ENCODE measurements around the gene DUS4L.

Gene DUS4L

GRCh38 chr7:107538001-107538400, 25.8 kb upstream of the DUS4L start:
- Histone ChIP-seq H3K79me2 (ENCODE audit: low read length) (no peaks in the 10 kb centered on the region), H3K4me1 (ENCODE audit: low read length) (no peaks in the 10 kb centered on the region), H3K4me2 (ENCODE audit: low read depth, low read length) (no peak overlapping the region), H4K20me1 (ENCODE audit: insufficient read depth, low read length) (no peaks in the 10 kb centered on the region), H3K9me2 (replicated peaks; ENCODE audit: insufficient read depth, low read length) (no peaks in the 10 kb centered on the region), H3K9me3 (replicated peaks; ENCODE audit: insufficient read depth, low read length) (no peaks in the 10 kb centered on the region), H3F3A (ENCODE audit: insufficient read depth, low read length) (no peaks in the 10 kb centered on the region), H3K4me3 (ENCODE audit: low read length) (no peak overlapping the region), H3K9ac (ENCODE audit: low read length) (no peak overlapping the region), H3K27ac (ENCODE audit: low read length) (no peak overlapping the region), H3K27me3 (replicated peaks; ENCODE audit: insufficient read depth, low read length) (no peaks in the 10 kb centered on the region), H3K36me3 (replicated peaks; ENCODE audit: insufficient read depth, low read length) (peaks cover 4% of the 10 kb centered on the region; the same call in 1 of the 2 replicates), H2AFZ (ENCODE audit: low read length) (no peak overlapping the region)
- no peak for DNase-seq
- TF ChIP-seq CTCF (IDR thresholded peaks at IDR 0.05; ENCODE audit: low read length) (no peak), EZH2phosphoT487 (IDR thresholded peaks at IDR 0.05; ENCODE audit: low read length) (no peak), EZH2 (optimal IDR thresholded peaks at IDR 0.05; ENCODE audit: low read depth, low read length) (no peak)

- Histone ChIP-seq H3K4me1 (ENCODE audit: low read length) (no peaks in the 10 kb centered on the region), H3F3A (ENCODE audit: insufficient read depth, low read length) (no peaks in the 10 kb centered on the region), H3K4me3 (ENCODE audit: low read length) (no peak overlapping the region), H3K4me2 (ENCODE audit: low read depth, low read length) (no peak overlapping the region), H3K27ac (ENCODE audit: low read length) (no peak overlapping the region), H3K9me3 (replicated peaks; ENCODE audit: insufficient read depth, low read length) (no peaks in the 10 kb centered on the region; the same call in 1 of the 2 replicates), H3K36me3 (replicated peaks; ENCODE audit: insufficient read depth, low read length) (peaks cover 14% of the 10 kb centered on the region), H3K9me2 (replicated peaks; ENCODE audit: insufficient read depth, low read length) (no peaks in the 10 kb centered on the region), H3K79me2 (ENCODE audit: low read length) (0 out of 2 replicates have a peak, but pooled peaks cover 14% of the 10 kb centered on the region), H2AFZ (ENCODE audit: low read length) (no peak overlapping the region), H3K9ac (ENCODE audit: low read length) (no peak overlapping the region), H4K20me1 (ENCODE audit: insufficient read depth, low read length) (no peaks in the 10 kb centered on the region), H3K27me3 (replicated peaks; ENCODE audit: insufficient read depth, low read length) (no peaks in the 10 kb centered on the region)
- TF ChIP-seq EZH2phosphoT487 (IDR thresholded peaks at IDR 0.05; ENCODE audit: low read length): no peak
- no peak for TF ChIP-seq CTCF (IDR thresholded peaks at IDR 0.05; ENCODE audit: low read length)
- no peak for TF ChIP-seq EZH2 (optimal IDR thresholded peaks at IDR 0.05; ENCODE audit: low read depth, low read length)
- no peak for DNase-seq
Measured at GRCh38 chr7:107543338-107543993, 20.3 kb upstream of the DUS4L start.

GRCh38 chr7:107544848-107545591, 18.8 kb upstream of the DUS4L start:
- no peaks in the 10 kb centered on the region for H3F3A ChIP-seq (ENCODE audit: insufficient read depth, low read length)
- no peak overlapping the region for H3K4me2 ChIP-seq (ENCODE audit: low read depth, low read length)
- H3K27me3 ChIP-seq (replicated peaks; ENCODE audit: insufficient read depth, low read length): no peaks in the 10 kb centered on the region

More at GRCh38 chr7:107544848-107545591, 18.8 kb upstream of the DUS4L start:
- Histone ChIP-seq H2AFZ (ENCODE audit: low read length) (no peak overlapping the region), H3K36me3 (replicated peaks; ENCODE audit: insufficient read depth, low read length) (peaks cover 14% of the 10 kb centered on the region), H3K4me3 (ENCODE audit: low read length) (no peak overlapping the region), H3K4me1 (ENCODE audit: low read length) (no peaks in the 10 kb centered on the region), H3K79me2 (ENCODE audit: low read length) (0 out of 2 replicates have a peak, but pooled peaks cover 14% of the 10 kb centered on the region), H3K9me2 (replicated peaks; ENCODE audit: insufficient read depth, low read length) (no peaks in the 10 kb centered on the region), H3K9ac (ENCODE audit: low read length) (no peak overlapping the region), H4K20me1 (ENCODE audit: insufficient read depth, low read length) (no peaks in the 10 kb centered on the region), H3K27ac (ENCODE audit: low read length) (no peak overlapping the region), H3K9me3 (replicated peaks; ENCODE audit: insufficient read depth, low read length) (no peaks in the 10 kb centered on the region; the same call in 1 of the 2 replicates)
- DNase-seq: no peak
- TF ChIP-seq EZH2phosphoT487 (IDR thresholded peaks at IDR 0.05; ENCODE audit: low read length) (no peak), CTCF (IDR thresholded peaks at IDR 0.05; ENCODE audit: low read length) (no peak)

All from MM.1S (cell line).